HG03066 (cell line): Measurements from ENCODE around the gene SFPQ.
"Not testable (repeated sequence)": the region's sequence is repeated elsewhere in the genome, so short reads cannot be mapped to it uniquely, and the experiment has no call there.

Experiments used
- ATAC-seq: cut with Tn5 transposase; IDR thresholded peaks from one replicate; pipeline ENCODE4 v1.9.1; 2021; ENCODE audit warnings: low read depth; ENCODE audit not compliant: unreplicated experiment

Gene SFPQ

DNA sequence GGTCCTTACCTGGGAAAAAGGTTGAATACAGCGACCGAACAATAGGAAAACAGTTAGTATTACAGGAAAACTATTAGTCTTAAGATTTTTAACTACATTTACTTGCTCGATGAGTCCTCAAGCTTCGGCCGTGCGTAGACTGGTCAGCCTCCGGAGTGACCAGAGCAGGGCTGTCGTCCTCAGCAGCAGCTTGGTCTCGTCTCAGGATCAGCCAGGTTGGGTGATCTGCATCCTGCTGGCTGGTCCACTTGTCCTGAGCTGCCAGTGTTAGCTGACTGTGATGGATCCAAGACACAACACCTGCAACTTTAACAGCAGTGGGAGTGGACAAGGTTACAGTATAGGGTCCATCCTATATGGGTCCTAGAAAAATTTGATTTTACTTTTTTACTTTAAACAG is 50.2 kb downstream of the SFPQ start:
- not testable (repeated sequence) for ATAC-seq

DNA sequence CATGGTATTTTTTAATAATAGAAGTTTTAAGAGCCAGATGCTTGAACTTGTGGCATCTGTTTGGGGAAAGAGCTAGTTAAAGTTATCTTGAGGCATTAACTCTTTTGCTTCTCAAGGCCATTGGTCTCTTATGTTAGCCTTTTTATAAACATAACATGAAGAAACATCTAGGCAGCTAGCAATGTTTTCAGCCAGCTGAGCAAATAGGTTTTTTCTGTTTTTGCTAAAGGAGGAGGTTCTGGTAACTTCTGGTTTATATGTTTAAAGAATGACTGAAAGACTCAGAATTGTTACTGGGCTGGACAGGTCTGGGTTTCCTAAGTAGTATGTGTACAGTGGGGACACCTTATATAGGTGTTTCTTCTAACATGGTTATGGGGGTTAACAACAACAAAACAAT is 50.7 kb downstream of the SFPQ start:
- not testable (repeated sequence) for ATAC-seq

DNA sequence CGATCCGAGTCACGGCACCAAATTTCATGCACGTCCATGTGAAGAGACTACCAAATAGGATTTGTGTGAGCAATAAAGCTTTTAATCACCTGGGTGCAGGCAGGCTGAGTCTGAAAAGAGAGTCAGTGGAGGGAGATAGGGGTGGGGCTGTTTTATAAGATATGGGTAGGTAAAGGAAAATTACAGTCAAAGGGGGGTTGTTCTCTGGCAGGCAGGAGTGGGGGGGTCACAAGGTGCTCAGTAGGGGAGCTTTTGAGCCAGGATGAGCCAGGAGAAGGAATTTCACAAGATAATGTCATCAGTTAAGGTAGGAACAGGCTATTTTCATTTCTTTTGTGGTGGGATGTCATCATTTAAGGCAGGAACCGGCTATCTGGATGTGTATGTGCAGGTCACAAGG is 55.4 kb downstream of the SFPQ start:
- ATAC-seq, result not testable (repeated sequence)

DNA sequence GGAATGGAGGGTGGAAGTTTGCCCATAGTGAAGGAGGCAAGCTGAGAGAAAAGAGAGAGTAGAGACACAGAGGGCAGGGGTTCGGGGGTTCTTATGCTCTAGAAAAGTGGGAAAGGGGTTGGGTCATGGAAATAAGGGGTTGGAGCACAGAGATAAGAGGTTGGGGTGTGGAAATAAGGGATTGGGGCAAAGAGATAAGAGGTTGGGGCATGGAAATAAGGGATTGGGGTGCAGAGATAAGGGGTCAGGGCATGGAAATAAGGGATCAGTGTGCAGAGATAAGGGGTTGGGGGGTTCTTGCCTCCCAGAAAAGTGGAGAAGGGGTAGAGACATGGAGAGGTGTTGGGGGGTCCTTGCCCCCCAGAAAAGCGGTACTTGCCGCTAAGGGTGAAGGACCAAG is 56.2 kb downstream of the SFPQ start:
- ATAC-seq, result no peak
